ENCODE measurements around the gene PHYHIPL. TPM values are rescaled to one million over a fixed set of nuclear protein-coding genes. Genes with fewer than 3 reads are reported as not detected.

Gene PHYHIPL
- total RNA-seq (2022; extraction: Qiagen RNA extraction; ENCODE audit: low read depth), result 0.24 to 0.54 TPM (median 0.33 TPM) in 5 replicates

GRCh38 chr10:59176241-59177030 is at the start of gene PHYHIPL:
Gene PHYHIPL, plus strand, starts transcription at chr10:59176643. Its CDS starts 211 bp downstream, at chr10:59176854.

Other genes with a start within 250 kb of the PHYHIPL start
- gene FAM13C, start 185.9 kb downstream of the PHYHIPL start, total RNA-seq (2022; extraction: Qiagen RNA extraction; ENCODE audit: low read depth), result 0.12 to 0.28 TPM (median 0.14 TPM) in 3 of 5 replicates, not detected in the others

All from A549 treated with DMSO at 1 μM for 4 hours (cell line).